HG02798 (cell line): ENCODE results near the gene KRTAP4-3.
"Not testable (repeated sequence)": the region's sequence is repeated elsewhere in the genome, so short reads cannot be mapped to it uniquely, and the experiment has no call there.

Experiments
- ATAC-seq: cut with Tn5 transposase; IDR thresholded peaks from one replicate; pipeline ENCODE4 v1.9.1; 2021; ENCODE audit warnings: mild to moderate bottlenecking; ENCODE audit not compliant: unreplicated experiment, poor library complexity

Gene KRTAP4-3

GRCh38 chr17:41119696-41120690 lies 48.0 kb downstream of the KRTAP4-3 start:
- ATAC-seq = not testable (repeated sequence)

- ATAC-seq = no peak
Measured at GRCh38 chr17:41118721-41119120, 49.3 kb downstream of the KRTAP4-3 start.

GRCh38 chr17:41117846-41118386 lies 50.1 kb downstream of the KRTAP4-3 start, which contains the start of gene KRTAP4-11:
Gene KRTAP4-11, minus strand, starts transcription at chr17:41118373. Its CDS starts 58 bp downstream, at chr17:41118315.
- not testable (repeated sequence) for ATAC-seq
